HepG2 (cell line): ENCODE data around the gene RGL3. TPM values are rescaled to one million over a fixed set of nuclear protein-coding genes. Genes with fewer than 3 reads are reported as not detected.

Experiments
- AKAP8 ChIP-seq: sonication (generic); formaldehyde crosslinking; IDR thresholded peaks from 2 replicates; pipeline ENCODE4 v1.5.1; 2020; ENCODE audit warnings: mild to moderate bottlenecking, missing genetic modification reagents
- ARID5B ChIP-seq: IDR thresholded peaks from 2 replicates; pipeline ENCODE4 v1.4.0; 2020; ENCODE audit warnings: mild to moderate bottlenecking, missing genetic modification reagents
- CREB3 ChIP-seq: sonication (generic); formaldehyde crosslinking; IDR thresholded peaks from 2 replicates; pipeline ENCODE4 v1.5.0; 2020; ENCODE audit warnings: missing genetic modification reagents
- HDAC1 ChIP-seq: sonication (generic); formaldehyde crosslinking; IDR thresholded peaks from 2 replicates; pipeline ENCODE4 v1.5.1; 2020; ENCODE audit warnings: mild to moderate bottlenecking, missing genetic modification reagents
- HNRNPL ChIP-seq: fragments of 200-400 bp; formaldehyde crosslinking; IDR thresholded peaks from 2 replicates; pipeline ENCODE4 v1.6.1; 2017; ENCODE audit warnings: mild to moderate bottlenecking, low read depth, low read length
- KLF16 ChIP-seq, 2 experiments: sonication (generic) in 1 of 2; formaldehyde crosslinking in 1 of 2; IDR thresholded peaks; 2 replicates each; pipeline versions ENCODE4 v1.6.1 to v1.8.0; 2016 to 2023; ENCODE audit warnings: missing genetic modification reagents in 2 of 2, missing compliant biosample characterization in 1 of 2
- LCORL ChIP-seq, 2 experiments: fragments of 450-650 bp in 1 of 2; sonication (generic) in 1 of 2; formaldehyde crosslinking in 1 of 2; IDR thresholded peaks; 2 replicates each; pipeline versions ENCODE4 v1.5.0 to v1.6.1; 2017 to 2020; ENCODE audit warnings: antibody characterized with exemption in 1 of 2, missing genetic modification reagents in 1 of 2
- MTA1 ChIP-seq: sonication (generic); formaldehyde crosslinking; IDR thresholded peaks from 2 replicates; pipeline ENCODE4 v1.4.0; 2020; ENCODE audit warnings: missing genetic modification reagents, mild to moderate bottlenecking, borderline replicate concordance
- MTF2 ChIP-seq: sonication (generic); formaldehyde crosslinking; IDR thresholded peaks from 2 replicates; pipeline ENCODE4 v1.5.0; 2020; ENCODE audit warnings: missing genetic modification reagents, borderline replicate concordance
- NFIC ChIP-seq: IDR thresholded peaks from 2 replicates; pipeline ENCODE4 v1.6.1; 2012; ENCODE audit warnings: mild to moderate bottlenecking, low read length, inconsistent platforms
- PHF5A ChIP-seq: IDR thresholded peaks from one replicate; pipeline ENCODE4 v1.6.1; 2018; ENCODE audit warnings: low read depth, missing genetic modification reagents; ENCODE audit not compliant: unreplicated experiment
- PRDM4 ChIP-seq: sonication (generic); formaldehyde crosslinking; IDR thresholded peaks from 2 replicates; pipeline ENCODE4 v1.9.0; 2021; ENCODE audit warnings: missing genetic modification reagents, borderline replicate concordance
- TCF7L2 ChIP-seq: IDR thresholded peaks from 2 replicates; pipeline ENCODE4 v1.6.1; 2011; ENCODE audit warnings: mild to moderate bottlenecking, low read depth, low read length, moderate library complexity
- TMF1 ChIP-seq: sonication (generic); formaldehyde crosslinking; IDR thresholded peaks from 2 replicates; pipeline ENCODE4 v1.8.1; 2022; ENCODE audit warnings: low read depth, missing genetic modification reagents
- WIZ ChIP-seq: sonication (generic); formaldehyde crosslinking; IDR thresholded peaks from 2 replicates; pipeline ENCODE4 v1.5.1; 2020; ENCODE audit warnings: mild to moderate bottlenecking, missing genetic modification reagents
- ZBTB20 ChIP-seq: sonication (generic); formaldehyde crosslinking; IDR thresholded peaks from 2 replicates; pipeline ENCODE4 v1.8.1; 2023; ENCODE audit warnings: missing genetic modification reagents, low read depth, mild to moderate bottlenecking, borderline replicate concordance
- ZFP1 ChIP-seq: IDR thresholded peaks from 2 replicates; pipeline ENCODE4 v1.6.1; 2016
- ZFX ChIP-seq: sonication (generic); formaldehyde crosslinking; IDR thresholded peaks from 2 replicates; pipeline ENCODE4 v1.4.0; 2020; ENCODE audit warnings: mild to moderate bottlenecking, low read depth, missing genetic modification reagents, moderate library complexity
- ZKSCAN1 ChIP-seq: fragments of 150-350 bp; IDR thresholded peaks from 2 replicates; pipeline ENCODE4 v1.6.1; 2014; ENCODE audit warnings: low read length
- ZNF30 ChIP-seq: sonication (generic); formaldehyde crosslinking; IDR thresholded peaks from 2 replicates; pipeline ENCODE4 v1.5.0; 2020; ENCODE audit warnings: mild to moderate bottlenecking, missing genetic modification reagents
- ZNF547 ChIP-seq: sonication (generic); formaldehyde crosslinking; IDR thresholded peaks from 2 replicates; pipeline ENCODE4 v1.5.1; 2020; ENCODE audit warnings: mild to moderate bottlenecking, missing genetic modification reagents
- ZNF761 ChIP-seq: sonication (generic); formaldehyde crosslinking; conservative IDR thresholded peaks from 2 replicates; pipeline ENCODE4 v1.4.0; 2020; ENCODE audit warnings: mild to moderate bottlenecking, missing genetic modification reagents
- ZNF816 ChIP-seq: sonication (generic); formaldehyde crosslinking; IDR thresholded peaks from 2 replicates; pipeline ENCODE4 v1.8.0; 2022; ENCODE audit warnings: missing genetic modification reagents, mild to moderate bottlenecking, borderline replicate concordance
- polyA plus RNA-seq, 8 experiments: library from polyadenylated mRNA; depleted of rRNA in 3 of 8; stranded (reverse) in 7 of 8; unstranded in 1 of 8; fragments of >200 nt; fragmentation: Illumina TruSeq in 4 of 8; extraction: Trizol in 4 of 8; gene quantifications; 2 replicates each; pipeline versions ENCODE4 v1.2.1 to v1.2.3, GENCODE V29; 2011 to 2016; ENCODE audit warnings: low read depth in 4 of 8, missing spikeins in 1 of 8, mixed read lengths in 1 of 8; ENCODE audit not compliant: insufficient read depth in 1 of 8
- total RNA-seq, 5 experiments: library from RNA; depleted of rRNA; stranded (reverse); fragments of >200 nt; fragmentation: Illumina TruSeq; extraction: Trizol; gene quantifications; 2 replicates each; pipeline ENCODE4 v1.2.3, GENCODE V29; 2016; ENCODE audit warnings: low read depth in 1 of 5

Gene RGL3
- total and polyA plus RNA-seq, 2 of the 13 experiments (the other 11 are each of a cell fraction or from before 2014, with no cell fraction given), result 4.2 to 7.6 TPM

GRCh38 chr19:11380653-11381537 is 38.2 kb downstream of the RGL3 start (continued):
- peak; percentile 39; the same call in 1 of the 2 replicates for TF ChIP-seq ARID5B
- TF ChIP-seq HDAC1 (CRISPR knock-in tag), result peak; percentile 70
- TF ChIP-seq MTA1 (CRISPR knock-in tag), result peak; percentile 62; the same call in 1 of the 2 replicates
- no peak for TF ChIP-seq PHF5A
- peak; percentile 63; the same call in 1 of the 2 replicates for TF ChIP-seq ZNF547
- TF ChIP-seq MTF2, result no peak
- no peak for TF ChIP-seq ZNF30 (CRISPR knock-in tag)
- TF ChIP-seq KLF16 (CRISPR knock-in tag; IDR thresholded peaks at IDR 0.05), result peak in 1 of 2 experiments; percentile 86; a peak in 1 of 4 replicates
- no peak for TF ChIP-seq TMF1 (CRISPR knock-in tag)
- peak; percentile 73 for TF ChIP-seq ZFX (CRISPR knock-in tag)
- no peak for TF ChIP-seq HNRNPL
- no peak for TF ChIP-seq ZNF816 (CRISPR knock-in tag)
- TF ChIP-seq ZKSCAN1, result no peak
- TF ChIP-seq AKAP8 (CRISPR knock-in tag), result peak; percentile 79; the same call in 1 of the 2 replicates
- no peak for TF ChIP-seq TCF7L2
- TF ChIP-seq CREB3 (CRISPR knock-in tag), result no peak
- TF ChIP-seq ZBTB20 (CRISPR knock-in tag), result no peak
- 0 out of 2 replicates have a peak, but pooled peaks have one; percentile 65 for TF ChIP-seq ZFP1
- TF ChIP-seq NFIC, result no peak
- TF ChIP-seq WIZ, result no peak; the same call in 1 of the 2 replicates
- no peak for TF ChIP-seq LCORL (IDR thresholded peaks at IDR 0.05)
- peak; percentile 75; the same call in 1 of the 2 replicates for TF ChIP-seq LCORL (CRISPR knock-in tag; IDR thresholded peaks at IDR 0.05)
- no peak; the same call in 1 of the 2 replicates for TF ChIP-seq PRDM4
- TF ChIP-seq ZNF761, result no peak; the same call in 1 of the 2 replicates
